ENCODE measurements around the gene KLHL21. TPM values are rescaled to one million over a fixed set of nuclear protein-coding genes. Genes with fewer than 3 reads are reported as not detected.

The KLHL21 gene
- total and polyA plus RNA-seq, 10 of the 15 experiments (the other 5 are each of a cell fraction or from before 2014, with no cell fraction given) = 0.76 to 12.2 (median 5.2) TPM

- Histone ChIP-seq H3K4me3 (no peak overlapping the region), H3K9ac (ENCODE audit: control insufficient read depth, insufficient read depth, low read length) (no peak overlapping the region), H3K79me2 (ENCODE audit: control insufficient read depth, insufficient read depth, low read length) (no peaks in the 10 kb centered on the region), H3K27me3 (replicated peaks in 1 of 2; ENCODE audit: control insufficient read depth in 2 of 2, insufficient read depth in 2 of 2, low read length in 1 of 2) (no peaks in the 10 kb centered on the region; a peak in 1 of 4 replicates), H3K27ac (ENCODE audit: control insufficient read depth, insufficient read depth) (no peak overlapping the region), H3K9me3 (replicated peaks; ENCODE audit: control insufficient read depth, insufficient read depth, low read length) (no peaks in the 10 kb centered on the region; the same call in 1 of the 3 replicates), H3K4me2 (ENCODE audit: control insufficient read depth, insufficient read depth) (no peak overlapping the region), H3K4me1 (ENCODE audit: control insufficient read depth, insufficient read depth, low read length) (no peaks in the 10 kb centered on the region), H2AFZ (ENCODE audit: control insufficient read depth, low read depth, low read length) (no peak overlapping the region), H3K36me3 (ENCODE audit: control insufficient read depth in 2 of 2, insufficient read depth in 2 of 2, low read length in 1 of 2) (no peaks in the 10 kb centered on the region), H4K20me1 (ENCODE audit: control insufficient read depth, insufficient read depth) (no peaks in the 10 kb centered on the region)
- ATAC-seq (no peak), DNase-seq (ENCODE audit: low read depth, low spot score) (no peak), FAIRE-seq (no peak)
- ChIA-PET CTCF (no interaction called here), SMC1A (ENCODE audit: uncharacterized antibody, unreplicated experiment) (no interaction called here), POLR2A (interaction anchor here (0.5 kb wide), 1 partner anchor 204 kb away, joined by 4 read pairs; no protein-coding TSS in a partner anchor), RAD21 (ENCODE audit: unreplicated experiment) (interaction anchor here (0.9 kb wide), 1 partner anchor 75 kb away, joined by 3 read pairs; no protein-coding TSS in a partner anchor)
- in situ Hi-C loops (cut with MboI) = no loop called here
- TF ChIP-seq BCL11A (IDR thresholded peaks at IDR 0.05; ENCODE audit: low read depth, low read length) (no peak), TCF12 (IDR thresholded peaks at IDR 0.05; ENCODE audit: low read depth, low read length) (no peak), SUPT20H (IDR thresholded peaks at IDR 0.05; ENCODE audit: borderline replicate concordance, control insufficient read depth, low read depth, low read length) (no peak), USF1 (IDR thresholded peaks at IDR 0.05; ENCODE audit: borderline replicate concordance, extremely low read length, insufficient read depth, low read depth, low read length) (no peak), MEF2B (IDR thresholded peaks at IDR 0.05; ENCODE audit: partially characterized antibody, poor library complexity, severe bottlenecking) (no peak), TCF7 (IDR thresholded peaks at IDR 0.05; ENCODE audit: borderline replicate concordance) (no peak), EED (IDR thresholded peaks at IDR 0.05; ENCODE audit: low read depth) (no peak), CEBPB (IDR thresholded peaks at IDR 0.05; ENCODE audit: borderline replicate concordance in 1 of 2, low read depth in 2 of 2, low read length in 2 of 2) (no peak), MTA2 (IDR thresholded peaks at IDR 0.05; ENCODE audit: low read depth) (no peak), ESRRA (IDR thresholded peaks at IDR 0.05; ENCODE audit: low read length) (no peak), LARP7 (IDR thresholded peaks at IDR 0.05) (no peak), FOXM1 (IDR thresholded peaks at IDR 0.05; ENCODE audit: low read depth, low read length) (no peak)
- 30% methylated on average over 5 of the region's 5 CpGs for WGBS (ENCODE audit: insufficient coverage, insufficient replicate concordance, low lambda C conversion rate, missing lambda C conversion rate)
- intact Hi-C loops (cut with micrococcal nuclease; ENCODE audit: unreplicated experiment) = no loop called here
- no TSS peak for BruUV-seq (replicated peaks)
Observed at GRCh38 chr1:6570987-6571386, 31.7 kb downstream of the KLHL21 start.

All from GM12878 (cell line).